AG04450 (cell line): Measurements from ENCODE around the gene CSN3. TPM values are rescaled to one million over a fixed set of nuclear protein-coding genes. Genes with fewer than 3 reads are reported as not detected.

Experiments
- CTCF ChIA-PET: fragments of 300-600, 350-600 bp; formaldehyde crosslinking; extraction: SDS; loops from one replicate; lab custom pipeline; 2022; ENCODE audit warnings: antibody characterized with exemption, inconsistent platforms; lab: Charles Lee
- POLR2A ChIA-PET: fragments of 350-600 bp; formaldehyde crosslinking; extraction: SDS; loops from one replicate; lab custom pipeline; 2021; ENCODE audit warnings: antibody characterized with exemption, inconsistent platforms; lab: Yijun Ruan, JAX
- DNase-seq: peaks from one replicate; pipeline ENCODE4 v3.0.0-alpha.2; 2011; ENCODE audit warnings: low read depth, low spot score
- H3K27ac ChIP-seq: one replicate; pipeline ENCODE4 v1.5.1; 2012; ENCODE audit warnings: low read depth, low read length, control low read depth
- H3K27me3 ChIP-seq: one replicate; pipeline ENCODE4 v1.6.0; 2012; ENCODE audit warnings: low read length; ENCODE audit not compliant: control insufficient read depth, insufficient read depth
- H3K4me3 ChIP-seq: 2 replicates; pipeline ENCODE4 v1.5.1; 2011; ENCODE audit warnings: mild to moderate bottlenecking, low read depth, low read length, control low read depth
- H3K9me3 ChIP-seq: 2 replicates; pipeline ENCODE4 v1.5.1; 2012; ENCODE audit warnings: low read length; ENCODE audit not compliant: control insufficient read depth, insufficient read depth
- polyA plus RNA-seq: library from polyadenylated mRNA; depleted of rRNA; stranded (reverse); fragments of >200 nt; gene quantifications from 2 replicates; pipeline ENCODE4 v1.2.3, GENCODE V29; 2011
- TF ChIP-seq, protein P1 (sequence below): IDR thresholded peaks from 2 replicates; pipeline ENCODE4 v1.5.1; 2011; ENCODE audit warnings: low read depth, low read length, control low read depth, inconsistent platforms

CSN3 gene
- polyA plus RNA-seq, 1 experiment: not detected

DNA sequence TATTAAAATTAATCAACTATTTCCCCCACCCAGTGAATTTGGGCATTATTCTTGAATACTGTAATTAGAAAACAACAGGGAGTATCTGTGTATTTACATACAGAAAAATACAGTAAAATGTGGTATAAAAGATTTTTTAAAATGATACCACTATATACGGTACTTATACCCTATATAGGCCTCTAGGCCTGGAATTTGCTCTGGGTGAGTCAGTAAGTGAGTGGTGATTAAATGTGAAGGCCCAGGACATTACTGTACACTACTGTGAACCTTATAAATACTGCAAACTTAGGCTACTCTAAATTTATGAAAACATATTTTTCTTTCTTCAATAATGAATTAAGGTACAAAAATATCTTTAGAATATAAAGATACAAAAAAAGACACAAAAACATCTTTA lies 6.3 kb upstream of the CSN3 start:
- Histone ChIP-seq H3K27me3 (no peaks in the 10 kb centered on the region), H3K4me3 (no peak overlapping the region), H3K9me3 (no peaks in the 10 kb centered on the region), H3K27ac (no peak overlapping the region)
- DNase-seq: no peak
- CTCF ChIA-PET: no interaction called here
- TF ChIP-seq, protein P1, sequence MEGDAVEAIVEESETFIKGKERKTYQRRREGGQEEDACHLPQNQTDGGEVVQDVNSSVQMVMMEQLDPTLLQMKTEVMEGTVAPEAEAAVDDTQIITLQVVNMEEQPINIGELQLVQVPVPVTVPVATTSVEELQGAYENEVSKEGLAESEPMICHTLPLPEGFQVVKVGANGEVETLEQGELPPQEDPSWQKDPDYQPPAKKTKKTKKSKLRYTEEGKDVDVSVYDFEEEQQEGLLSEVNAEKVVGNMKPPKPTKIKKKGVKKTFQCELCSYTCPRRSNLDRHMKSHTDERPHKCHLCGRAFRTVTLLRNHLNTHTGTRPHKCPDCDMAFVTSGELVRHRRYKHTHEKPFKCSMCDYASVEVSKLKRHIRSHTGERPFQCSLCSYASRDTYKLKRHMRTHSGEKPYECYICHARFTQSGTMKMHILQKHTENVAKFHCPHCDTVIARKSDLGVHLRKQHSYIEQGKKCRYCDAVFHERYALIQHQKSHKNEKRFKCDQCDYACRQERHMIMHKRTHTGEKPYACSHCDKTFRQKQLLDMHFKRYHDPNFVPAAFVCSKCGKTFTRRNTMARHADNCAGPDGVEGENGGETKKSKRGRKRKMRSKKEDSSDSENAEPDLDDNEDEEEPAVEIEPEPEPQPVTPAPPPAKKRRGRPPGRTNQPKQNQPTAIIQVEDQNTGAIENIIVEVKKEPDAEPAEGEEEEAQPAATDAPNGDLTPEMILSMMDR: no peak
- POLR2A ChIA-PET: no interaction called here

DNA sequence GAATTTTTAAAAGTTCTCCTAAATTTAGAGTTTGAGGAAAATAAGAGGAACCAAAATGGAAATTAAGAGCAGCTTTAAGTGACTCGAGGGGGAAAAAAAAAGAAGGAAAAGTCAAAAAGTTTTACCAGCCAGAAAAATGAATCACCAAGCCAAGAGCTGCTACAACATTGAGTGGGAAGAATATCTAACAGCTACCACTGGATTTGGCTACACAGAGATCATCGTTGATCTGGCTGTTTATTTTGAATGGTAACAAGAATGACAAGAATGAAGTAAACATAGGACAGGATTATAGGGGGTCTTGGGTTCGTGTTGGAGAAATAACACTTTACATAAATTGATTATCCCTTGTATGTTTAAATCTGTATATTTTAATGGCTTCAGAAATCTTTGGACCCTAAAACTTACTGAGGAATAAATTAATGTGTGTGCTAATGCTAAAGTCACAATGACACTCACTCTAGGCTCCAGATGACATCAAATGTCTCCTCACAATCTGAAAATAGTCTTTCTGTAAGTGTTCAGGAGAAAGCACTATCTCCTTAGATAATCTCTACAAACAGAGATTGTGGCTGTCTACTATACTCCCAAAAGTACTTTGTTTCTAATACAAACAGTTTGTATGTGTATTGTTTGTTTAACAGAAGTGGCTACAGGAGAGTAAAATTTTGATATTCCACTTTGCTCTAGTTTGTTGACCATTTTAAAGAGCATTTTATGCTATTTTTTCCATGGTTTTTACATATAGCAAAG lies 3.1 kb upstream of the CSN3 start:
- H3K27ac ChIP-seq: no peak overlapping the region
- no peaks in the 10 kb centered on the region for H3K9me3 ChIP-seq
- DNase-seq: no peak
- CTCF ChIA-PET: no interaction called here
- TF ChIP-seq, protein P1: no peak
- no peaks in the 10 kb centered on the region for H3K27me3 ChIP-seq
- POLR2A ChIA-PET: no interaction called here
- H3K4me3 ChIP-seq: no peak overlapping the region

DNA sequence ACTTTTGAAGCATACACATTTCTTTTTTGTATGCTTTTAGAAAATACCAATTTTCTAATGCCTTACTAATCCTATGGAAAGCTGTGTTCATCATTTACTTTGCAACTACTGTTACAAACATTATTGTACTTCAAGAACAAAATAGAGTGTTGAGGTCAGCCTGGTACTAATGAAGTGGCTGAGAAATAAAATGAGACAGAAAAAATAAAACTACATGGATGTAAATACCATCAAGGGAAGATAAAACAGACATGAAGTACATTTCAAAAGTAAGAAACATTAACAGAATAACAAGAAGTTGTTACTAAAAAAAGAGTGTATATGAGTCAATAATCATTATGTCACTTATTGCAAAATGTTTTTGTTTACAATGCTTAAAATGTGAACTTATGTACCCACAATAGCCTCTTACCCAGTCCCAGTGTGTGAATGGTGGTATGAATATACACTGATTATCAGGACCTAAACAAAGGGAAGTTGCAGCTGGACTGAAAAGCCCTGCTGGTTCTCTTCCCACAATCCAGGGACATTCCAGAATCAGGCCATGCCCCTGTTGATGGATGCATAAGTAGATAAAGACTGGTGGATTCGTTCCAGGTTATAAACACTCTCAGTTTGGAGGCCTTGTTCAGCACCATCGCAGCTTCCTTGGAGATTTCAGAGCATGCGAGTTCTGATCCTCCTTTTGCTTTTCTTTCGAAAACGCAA lies 2.4 kb upstream of the CSN3 start:
- no peak overlapping the region for H3K4me3 ChIP-seq
- DNase-seq: no peak
- CTCF ChIA-PET: no interaction called here
- TF ChIP-seq, protein P1: no peak
- H3K27ac ChIP-seq: no peak overlapping the region
- no peaks in the 10 kb centered on the region for H3K27me3 ChIP-seq
- POLR2A ChIA-PET: no interaction called here
- H3K9me3 ChIP-seq: no peaks in the 10 kb centered on the region

DNA sequence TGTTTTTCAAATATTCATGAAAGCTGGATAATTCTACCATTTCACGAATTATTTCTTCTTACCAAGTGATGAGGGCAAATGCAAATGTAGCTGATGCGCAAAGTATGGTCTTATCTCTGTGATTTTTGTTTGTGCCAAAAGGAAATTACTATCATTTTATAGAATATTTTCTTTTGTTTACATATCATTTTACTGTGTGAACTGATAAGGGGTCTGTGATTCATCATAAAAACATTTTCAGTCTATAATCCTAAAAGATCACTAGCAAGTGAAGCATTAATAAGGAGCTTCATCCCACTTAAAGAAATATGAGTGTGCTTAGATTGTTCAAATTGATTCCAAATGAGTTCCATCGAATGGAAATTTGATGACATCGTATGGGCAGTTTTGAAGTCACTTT lies 694 bp downstream of the CSN3 start:
- DNase-seq: no peak
- Histone ChIP-seq H3K9me3 (no peaks in the 10 kb centered on the region), H3K4me3 (no peak overlapping the region), H3K27me3 (no peaks in the 10 kb centered on the region), H3K27ac (no peak overlapping the region)
- POLR2A ChIA-PET: no interaction called here
- TF ChIP-seq, protein P1: no peak
- CTCF ChIA-PET: interaction anchor here (1.0 kb wide), 1 partner anchor 11 kb away, joined by 3 read pairs; no protein-coding TSS in a partner anchor
